ES-I3 (cell line): Measurements from ENCODE around the gene CPNE5.

ENCODE experiments used
- H3K36me3 ChIP-seq: 2 replicates; pipeline ENCODE4 v1.6.1; 2013; ENCODE audit warnings: mild to moderate bottlenecking, low read length, control low read depth, moderate library complexity; ENCODE audit not compliant: insufficient read depth
- H3K4me1 ChIP-seq: 2 replicates; pipeline ENCODE4 v1.6.1; 2013; ENCODE audit warnings: mild to moderate bottlenecking, control low read depth, low read length; ENCODE audit not compliant: insufficient read depth
- H3K9ac ChIP-seq: 2 replicates; pipeline ENCODE4 v1.6.1; 2013; ENCODE audit warnings: low read depth, mild to moderate bottlenecking, low read length, moderate library complexity
- H3K9me3 ChIP-seq: 2 replicates; pipeline ENCODE4 v1.6.1; 2013; ENCODE audit warnings: mild to moderate bottlenecking, low read length, moderate library complexity; ENCODE audit not compliant: control insufficient read depth, insufficient read depth

The CPNE5 gene

DNA sequence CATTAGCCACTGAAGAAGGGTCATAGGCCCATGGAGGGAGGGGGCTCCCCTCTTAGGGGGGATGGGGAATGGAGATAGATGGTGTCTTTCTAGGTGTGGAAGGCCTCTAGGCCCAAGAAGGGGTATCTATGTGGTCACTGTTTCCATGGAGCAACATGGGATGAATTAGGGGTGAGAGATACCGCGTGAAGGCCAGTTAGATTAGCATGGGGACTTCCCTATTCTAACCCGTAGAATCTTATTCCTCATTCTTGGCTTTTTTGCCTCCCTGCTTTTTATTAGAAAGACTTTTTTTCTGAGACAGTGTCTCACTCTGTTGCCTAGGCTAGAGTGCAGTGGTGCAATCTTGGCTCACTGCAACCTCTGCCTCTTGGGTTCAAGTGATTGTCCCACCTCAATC lies 138.4 kb downstream of the CPNE5 start:
- Histone ChIP-seq H3K9me3 (no peaks in the 10 kb centered on the region), H3K4me1 (no peaks in the 10 kb centered on the region), H3K36me3 (no peaks in the 10 kb centered on the region), H3K9ac (no peak overlapping the region)

DNA sequence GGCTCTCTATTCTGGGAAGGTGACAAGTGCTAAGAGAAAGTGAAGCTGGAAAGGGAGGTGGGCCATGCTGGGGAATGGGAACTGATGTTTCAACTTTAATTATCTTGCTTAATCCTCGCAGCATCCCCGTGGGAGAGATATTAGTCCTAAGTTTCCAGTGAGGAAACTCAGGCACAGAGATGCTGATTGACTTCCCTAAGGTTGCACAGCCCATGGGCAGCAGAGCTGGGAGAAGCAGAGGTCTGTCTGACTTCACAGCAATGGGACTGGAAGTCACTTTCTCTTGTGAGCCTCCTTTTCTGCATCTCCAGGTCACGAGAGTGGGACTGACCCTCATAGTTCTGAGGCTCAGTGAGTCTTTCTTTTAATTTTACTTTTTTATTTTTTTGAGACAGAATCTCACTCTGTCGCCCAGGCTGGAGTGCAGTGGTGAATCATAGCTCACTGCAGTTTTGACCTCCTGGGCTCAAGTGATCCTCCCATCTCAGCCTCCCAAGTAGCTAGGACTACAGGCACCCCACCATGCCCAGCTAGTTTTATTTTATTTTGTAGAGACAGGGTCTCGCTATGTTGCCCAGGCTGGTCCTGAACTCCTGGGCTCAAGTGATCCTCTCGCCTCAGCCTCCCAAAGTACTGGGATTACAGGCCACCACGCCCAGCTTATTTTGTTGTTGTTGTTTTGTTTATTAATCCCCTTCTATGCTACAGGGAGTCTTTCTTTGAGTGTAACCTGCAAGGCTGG lies 139.0 kb downstream of the CPNE5 start:
- Histone ChIP-seq H3K36me3 (no peaks in the 10 kb centered on the region), H3K4me1 (no peaks in the 10 kb centered on the region), H3K9me3 (no peaks in the 10 kb centered on the region), H3K9ac (no peak overlapping the region)

DNA sequence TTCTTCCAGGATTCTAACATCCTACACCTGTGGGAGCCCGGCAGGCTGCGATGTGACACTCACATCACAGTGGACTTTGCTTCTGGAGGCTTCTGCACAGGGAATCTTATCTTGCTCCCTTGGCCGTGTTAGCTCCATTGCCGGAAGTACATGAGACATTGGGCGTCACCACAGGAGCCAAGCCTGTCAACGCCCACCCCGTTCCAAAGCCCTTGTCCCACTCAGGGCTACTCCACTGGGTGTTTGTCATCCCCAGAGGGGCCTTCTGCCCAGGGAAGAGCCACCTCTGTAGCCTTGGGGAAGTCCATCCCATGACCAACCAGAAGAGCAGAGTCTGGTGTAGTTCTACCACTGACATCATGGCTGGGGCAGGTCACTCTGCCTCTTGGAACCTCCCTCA lies 139.9 kb downstream of the CPNE5 start:
- no peaks in the 10 kb centered on the region for H3K9me3 ChIP-seq
- H3K4me1 ChIP-seq: no peaks in the 10 kb centered on the region
- H3K9ac ChIP-seq: no peak overlapping the region
- H3K36me3 ChIP-seq: no peaks in the 10 kb centered on the region

DNA sequence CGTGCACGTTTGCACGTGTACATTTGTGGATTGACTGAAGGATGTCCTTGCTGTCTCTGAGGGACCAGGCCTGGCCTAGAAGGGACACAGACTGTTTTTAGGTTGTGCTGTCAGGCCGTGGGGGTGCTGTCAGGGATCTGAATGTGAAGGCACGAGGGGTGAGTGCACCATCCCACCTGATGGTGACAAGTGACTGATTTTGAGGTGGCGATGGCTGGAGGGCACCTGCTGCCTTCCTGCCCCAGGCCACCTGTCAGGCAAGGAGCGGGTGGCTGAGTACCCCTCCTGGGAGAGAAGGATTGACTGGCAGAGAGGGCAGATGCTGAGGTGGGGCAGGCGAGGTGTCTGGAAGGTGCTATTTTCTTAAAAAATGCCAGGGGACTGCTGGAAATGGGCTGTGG lies 140.4 kb downstream of the CPNE5 start:
- no peak overlapping the region for H3K9ac ChIP-seq
- no peaks in the 10 kb centered on the region for H3K4me1 ChIP-seq
- no peaks in the 10 kb centered on the region for H3K36me3 ChIP-seq
- H3K9me3 ChIP-seq: no peaks in the 10 kb centered on the region

DNA sequence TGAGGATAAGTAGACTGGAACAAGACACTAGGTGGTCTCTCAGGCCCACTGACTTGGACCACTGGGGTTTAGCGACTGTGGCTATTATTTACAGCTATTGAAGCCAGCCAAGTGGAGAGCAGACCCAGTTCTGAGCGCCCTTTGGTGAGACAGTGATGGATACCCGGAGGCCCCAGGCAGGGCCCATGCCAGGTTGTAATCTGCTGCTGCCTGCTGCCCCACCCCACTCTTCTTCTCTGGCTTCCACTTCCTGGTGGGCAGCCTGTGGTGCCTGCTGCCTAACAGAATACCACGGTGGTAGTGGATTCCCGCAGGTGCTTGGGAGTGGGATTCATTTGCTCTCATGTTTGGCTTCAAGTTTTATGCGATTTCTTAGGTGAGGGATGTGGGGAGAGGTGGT lies 141.0 kb downstream of the CPNE5 start:
- H3K9me3 ChIP-seq: no peaks in the 10 kb centered on the region
- H3K36me3 ChIP-seq: no peaks in the 10 kb centered on the region
- no peaks in the 10 kb centered on the region for H3K4me1 ChIP-seq
- H3K9ac ChIP-seq: no peak overlapping the region

DNA sequence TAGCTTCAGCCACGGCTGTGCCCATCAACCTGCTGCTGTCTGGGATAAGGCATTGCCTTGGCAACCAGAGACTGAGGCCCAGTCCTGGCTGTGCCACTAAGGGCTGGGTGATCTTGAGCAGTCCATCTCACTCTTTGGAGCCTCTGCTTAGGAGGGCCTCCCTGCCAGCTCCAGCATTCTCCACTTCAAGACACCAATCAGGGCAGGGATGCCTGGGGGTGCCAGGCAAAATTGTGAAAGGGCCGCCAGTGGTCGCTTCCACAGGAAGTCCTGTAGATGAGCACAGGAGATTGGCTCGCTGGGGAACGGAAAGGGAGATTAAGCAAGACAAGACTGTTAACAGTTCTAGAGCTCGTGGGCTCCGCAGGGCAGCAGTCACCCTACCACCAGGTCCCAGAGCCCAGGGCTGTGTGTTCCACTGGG lies 141.8 kb downstream of the CPNE5 start, which contains the start of gene RAB44:
TSS of gene RAB44 (plus strand) at position 346 of the 423 bp plus-strand sequence. CDS start 6,410 bp downstream, outside the sequence.
- Histone ChIP-seq H3K36me3 (no peaks in the 10 kb centered on the region), H3K4me1 (no peaks in the 10 kb centered on the region), H3K9ac (no peak within 1 kb of the TSS), H3K9me3 (no peaks in the 10 kb centered on the region)

DNA sequence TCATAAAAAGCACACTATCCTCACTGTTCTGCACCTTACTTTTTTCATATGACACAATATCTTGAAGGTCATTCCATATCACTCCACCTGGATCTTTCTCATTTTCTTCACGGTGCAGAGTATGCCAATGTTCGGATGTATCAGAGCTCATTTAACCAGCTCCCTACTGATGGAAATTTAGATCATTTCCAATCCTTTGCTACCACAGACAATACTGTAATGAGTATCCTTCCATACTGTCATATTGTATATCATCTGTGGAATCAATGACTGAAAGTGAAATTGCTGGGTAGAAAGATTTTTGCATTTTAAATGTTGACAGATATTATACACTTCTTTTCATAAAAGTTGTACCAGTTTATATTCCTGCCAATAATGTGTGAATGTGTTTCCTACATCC lies 143.8 kb downstream of the CPNE5 start:
- Histone ChIP-seq H3K9ac (no peak overlapping the region), H3K9me3 (no peaks in the 10 kb centered on the region), H3K36me3 (no peaks in the 10 kb centered on the region), H3K4me1 (no peaks in the 10 kb centered on the region)

DNA sequence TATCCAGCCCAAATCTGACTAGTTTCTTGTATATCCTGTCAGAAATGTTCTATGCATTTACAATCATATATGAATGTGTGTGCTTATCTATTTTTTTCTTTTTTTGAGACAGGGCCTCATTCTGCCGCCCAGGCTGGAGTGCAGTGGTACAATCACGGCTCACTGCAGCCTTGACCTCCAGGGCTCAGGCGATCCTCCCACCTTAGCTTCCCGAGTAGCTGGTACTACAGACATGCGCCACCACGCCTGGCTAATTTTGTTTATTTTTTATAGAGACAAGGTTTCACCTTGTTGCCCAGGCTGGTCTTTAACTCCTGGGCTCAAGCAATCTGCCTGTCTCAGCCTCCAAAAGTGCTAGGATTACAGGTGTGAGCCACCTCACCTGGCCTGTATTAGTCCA lies 144.6 kb downstream of the CPNE5 start:
- Histone ChIP-seq H3K4me1 (no peaks in the 10 kb centered on the region), H3K36me3 (no peaks in the 10 kb centered on the region), H3K9ac (no peak overlapping the region), H3K9me3 (no peaks in the 10 kb centered on the region)

DNA sequence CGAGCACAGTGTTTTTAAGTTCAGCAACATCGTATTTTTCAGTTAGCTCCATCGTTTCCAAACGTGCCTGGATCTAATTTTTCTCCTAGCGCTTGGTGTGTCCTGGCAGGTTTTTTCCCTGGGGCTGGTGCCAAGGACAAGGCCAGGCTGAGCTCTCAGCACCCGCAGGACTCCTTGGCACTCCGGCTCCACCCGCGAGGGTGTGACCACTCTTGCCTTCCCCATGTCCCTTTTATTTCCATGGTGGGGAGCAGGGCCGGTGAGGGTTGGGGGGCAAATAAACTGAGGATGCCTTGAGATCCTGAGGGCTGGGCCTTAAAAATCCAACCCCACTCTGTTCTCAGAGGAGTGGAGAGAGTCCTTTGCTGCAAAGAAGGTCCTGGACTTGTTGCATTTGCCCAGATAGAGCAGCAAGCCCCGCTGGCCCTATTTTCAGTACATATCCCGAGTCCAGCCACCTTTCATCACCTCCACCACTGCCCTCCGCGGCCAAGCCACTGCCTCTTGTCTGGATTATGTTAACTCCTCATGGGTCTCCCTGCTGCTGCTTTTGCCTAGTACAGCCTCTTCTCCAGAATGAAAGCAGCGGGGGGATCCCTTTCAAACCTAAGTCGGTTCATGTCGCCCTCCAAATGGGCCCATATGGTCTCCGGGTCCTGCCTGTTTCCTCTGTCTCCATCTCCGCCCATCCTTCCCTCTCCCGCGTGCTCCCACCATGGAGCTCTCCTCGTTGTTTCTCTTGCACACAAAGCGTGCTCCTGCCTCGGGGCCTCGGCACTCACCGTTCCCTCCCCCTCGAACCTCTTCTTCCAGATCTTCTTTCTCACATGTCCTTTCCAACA lies 146.2 kb downstream of the CPNE5 start:
- Histone ChIP-seq H3K9me3 (no peaks in the 10 kb centered on the region), H3K9ac (no peak overlapping the region), H3K4me1 (no peaks in the 10 kb centered on the region), H3K36me3 (no peaks in the 10 kb centered on the region)

DNA sequence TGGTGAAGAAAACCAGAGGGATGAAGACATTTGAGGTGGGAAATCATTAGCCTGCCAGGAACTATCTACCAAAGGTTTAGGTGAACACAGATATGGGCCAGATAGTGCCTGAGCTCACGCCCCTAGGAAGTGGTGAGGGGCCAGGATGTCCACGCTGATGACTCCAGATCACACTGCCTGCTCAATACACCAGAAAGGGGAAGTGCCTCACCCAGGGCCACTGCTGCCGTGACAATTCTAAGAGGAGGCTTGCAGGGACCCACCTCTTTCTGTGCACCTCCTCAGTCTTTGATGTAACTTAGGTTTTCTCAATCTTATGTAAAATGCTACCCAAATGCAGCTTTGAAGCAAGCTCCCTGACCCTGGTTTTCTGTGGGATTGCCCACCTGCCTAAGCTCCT lies 147.0 kb downstream of the CPNE5 start:
- H3K4me1 ChIP-seq: no peaks in the 10 kb centered on the region
- H3K36me3 ChIP-seq: no peaks in the 10 kb centered on the region
- no peaks in the 10 kb centered on the region for H3K9me3 ChIP-seq
- H3K9ac ChIP-seq: no peak overlapping the region

DNA sequence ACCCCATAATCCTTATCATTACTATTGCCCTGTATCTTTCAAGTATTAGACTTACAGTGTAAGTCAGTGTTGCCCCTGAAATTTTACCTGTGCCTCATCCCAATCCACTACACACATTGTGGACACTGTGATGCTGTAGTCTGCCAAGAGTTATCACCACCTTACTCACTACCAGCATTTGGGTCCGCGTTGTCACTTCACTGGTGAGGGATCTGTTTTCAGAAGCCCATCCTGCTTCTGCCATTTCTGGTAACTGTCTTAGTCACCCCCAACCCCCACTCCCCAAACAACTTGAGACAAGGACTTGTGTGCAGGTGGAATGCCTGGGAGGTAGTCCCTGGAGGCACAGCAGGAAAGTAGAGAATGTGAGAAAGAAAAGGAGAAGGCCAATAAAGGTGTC lies 147.6 kb downstream of the CPNE5 start:
- H3K36me3 ChIP-seq: 0 out of 2 replicates have a peak, but pooled peaks cover 3% of the 10 kb centered on the region
- no peaks in the 10 kb centered on the region for H3K4me1 ChIP-seq
- no peaks in the 10 kb centered on the region for H3K9me3 ChIP-seq
- H3K9ac ChIP-seq: no peak overlapping the region

DNA sequence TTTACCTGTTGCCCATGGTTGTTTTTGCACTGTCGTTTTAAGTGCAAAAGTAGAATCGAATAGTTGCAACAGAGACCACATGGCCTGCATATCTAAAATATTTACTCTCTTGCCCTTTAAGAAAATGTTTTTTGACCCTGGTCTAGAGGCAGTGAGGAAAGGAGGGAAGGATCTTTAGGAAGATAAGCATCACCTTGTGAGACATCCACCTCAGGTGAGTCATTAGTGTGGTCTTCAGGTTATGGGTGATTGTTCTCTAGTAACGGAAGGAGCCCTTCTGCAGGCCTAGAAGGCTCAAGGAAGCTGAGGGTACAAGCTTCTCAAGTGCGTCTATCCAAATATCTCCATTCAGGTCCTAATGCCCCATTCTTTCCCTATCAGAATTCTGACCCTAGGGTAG lies 148.2 kb downstream of the CPNE5 start:
- Histone ChIP-seq H3K9me3 (no peaks in the 10 kb centered on the region), H3K4me1 (no peaks in the 10 kb centered on the region), H3K36me3 (peaks cover 7% of the 10 kb centered on the region; the same call in 1 of the 2 replicates), H3K9ac (no peak overlapping the region)
